ENCODE data around the gene WNT9B. TPM values are rescaled to one million over a fixed set of nuclear protein-coding genes. Genes with fewer than 3 reads are reported as not detected.

WNT9B gene
- polyA plus RNA-seq, 1 experiment: not detected

- DNase-seq (ENCODE audit: low read depth): no peak
- no peaks in the 10 kb centered on the region for H3K36me3 ChIP-seq (ENCODE audit: control insufficient read depth, insufficient read depth, low read length)
- peaks cover 6% of the 10 kb centered on the region for H3K27me3 ChIP-seq (ENCODE audit: control insufficient read depth, insufficient read depth, low read length)
- CTCF ChIA-PET: interaction anchor here (1.0 to 1.3 kb wide), 2 partner anchors 35 to 72 kb away, joined by 3 to 6 read pairs; no protein-coding TSS in a partner anchor
- no peak overlapping the region for H3K4me3 ChIP-seq (ENCODE audit: low read depth, low read length)
- POLR2A ChIA-PET: no interaction called here
- TF ChIP-seq CTCF (IDR thresholded peaks at IDR 0.05; ENCODE audit: insufficient read depth, low read depth, low read length): no peak
These were observed 18.8 kb downstream of the WNT9B start for GRCh38 chr17:46869975-46870803.

GRCh38 chr17:46872421-46872820 is 21.0 kb downstream of the WNT9B start:
- no peaks in the 10 kb centered on the region for H3K36me3 ChIP-seq (ENCODE audit: control insufficient read depth, insufficient read depth, low read length)
- no peak overlapping the region for H3K4me3 ChIP-seq (ENCODE audit: low read depth, low read length)
- no peak for TF ChIP-seq CTCF (IDR thresholded peaks at IDR 0.05; ENCODE audit: insufficient read depth, low read depth, low read length)
- H3K27me3 ChIP-seq (ENCODE audit: control insufficient read depth, insufficient read depth, low read length): peaks cover 3% of the 10 kb centered on the region
- CTCF ChIA-PET: no interaction called here
- POLR2A ChIA-PET: no interaction called here
- no peak for DNase-seq (ENCODE audit: low read depth)

- POLR2A ChIA-PET: no interaction called here
- DNase-seq (ENCODE audit: low read depth): no peak
- Histone ChIP-seq H3K4me3 (ENCODE audit: low read depth, low read length) (no peak overlapping the region), H3K27me3 (ENCODE audit: control insufficient read depth, insufficient read depth, low read length) (peaks cover 8% of the 10 kb centered on the region), H3K36me3 (ENCODE audit: control insufficient read depth, insufficient read depth, low read length) (no peaks in the 10 kb centered on the region)
- no peak for TF ChIP-seq CTCF (IDR thresholded peaks at IDR 0.05; ENCODE audit: insufficient read depth, low read depth, low read length)
- CTCF ChIA-PET: interaction anchor here (1.4 to 3.3 kb wide), 3 partner anchors 9 to 33 kb away, joined by 4 to 17 read pairs (median 13); no protein-coding TSS in a partner anchor
These were observed 22.7 kb downstream of the WNT9B start for GRCh38 chr17:46873941-46874645.

GRCh38 chr17:46874906-46875305 is 23.5 kb downstream of the WNT9B start:
- ChIA-PET POLR2A (no interaction called here), CTCF (interaction anchor here (1.4 to 3.3 kb wide), 3 partner anchors 10 to 33 kb away, joined by 4 to 17 read pairs (median 13); no protein-coding TSS in a partner anchor)
- no peaks in the 10 kb centered on the region for H3K36me3 ChIP-seq (ENCODE audit: control insufficient read depth, insufficient read depth, low read length)
- peaks cover 9% of the 10 kb centered on the region for H3K27me3 ChIP-seq (ENCODE audit: control insufficient read depth, insufficient read depth, low read length)
- no peak for DNase-seq (ENCODE audit: low read depth)
- H3K4me3 ChIP-seq (ENCODE audit: low read depth, low read length): no peak overlapping the region
- TF ChIP-seq CTCF (IDR thresholded peaks at IDR 0.05; ENCODE audit: insufficient read depth, low read depth, low read length): no peak

- no peak for TF ChIP-seq CTCF (IDR thresholded peaks at IDR 0.05; ENCODE audit: insufficient read depth, low read depth, low read length)
- DNase-seq (ENCODE audit: low read depth): no peak
- Histone ChIP-seq H3K4me3 (ENCODE audit: low read depth, low read length) (no peak overlapping the region), H3K27me3 (ENCODE audit: control insufficient read depth, insufficient read depth, low read length) (peaks cover 8% of the 10 kb centered on the region), H3K36me3 (ENCODE audit: control insufficient read depth, insufficient read depth, low read length) (no peaks in the 10 kb centered on the region)
- CTCF ChIA-PET: interaction anchor here (1.1 to 3.3 kb wide), 5 partner anchors 8 to 47 kb away, joined by 3 to 17 read pairs (median 4); no protein-coding TSS in a partner anchor
- POLR2A ChIA-PET: no interaction called here
These were observed 24.5 kb downstream of the WNT9B start for GRCh38 chr17:46875849-46876352.
